Activated naive CD4-positive, alpha-beta T cell treated with anti-CD3 and anti-CD28 coated beads, Interleukin-2, amount 50 U/mL, for 24 hours (primary cell): ENCODE results near the gene SBNO2.

ENCODE experiments used
- H3K27ac Mint-ChIP-seq: one replicate; pipeline ENCODE4 v1.8.0; 2021; ENCODE audit warnings: mild to moderate bottlenecking, mixed read lengths
- H3K27me3 Mint-ChIP-seq: one replicate; pipeline ENCODE4 v1.8.0; 2021; ENCODE audit warnings: mixed read lengths
- H3K36me3 Mint-ChIP-seq: one replicate; pipeline ENCODE4 v1.8.0; 2021; ENCODE audit warnings: mixed read lengths
- H3K4me1 Mint-ChIP-seq: one replicate; pipeline ENCODE4 v1.8.0; 2021; ENCODE audit warnings: mixed read lengths
- H3K4me3 Mint-ChIP-seq: one replicate; pipeline ENCODE4 v1.8.0; 2021; ENCODE audit warnings: mild to moderate bottlenecking, mixed read lengths
- H3K9me3 Mint-ChIP-seq: one replicate; pipeline ENCODE4 v1.8.0; 2021; ENCODE audit warnings: mixed read lengths

SBNO2 gene

GRCh38 chr19:1105008-1105872 is 68.8 kb downstream of the SBNO2 start:
- H3K36me3 Mint-ChIP-seq = no peaks in the 10 kb centered on the region
- H3K4me3 Mint-ChIP-seq = peak overlapping the region; percentile 79
- H3K27me3 Mint-ChIP-seq = no peaks in the 10 kb centered on the region
- H3K9me3 Mint-ChIP-seq = no peaks in the 10 kb centered on the region
- H3K4me1 Mint-ChIP-seq = peaks cover 22% of the 10 kb centered on the region
- H3K27ac Mint-ChIP-seq = no peak overlapping the region

- H3K9me3 Mint-ChIP-seq = no peaks in the 10 kb centered on the region
- H3K27me3 Mint-ChIP-seq = no peaks in the 10 kb centered on the region
- H3K4me3 Mint-ChIP-seq = peak overlapping the region; percentile 79
- H3K27ac Mint-ChIP-seq = no peak overlapping the region
- H3K36me3 Mint-ChIP-seq = no peaks in the 10 kb centered on the region
- peaks cover 28% of the 10 kb centered on the region for H3K4me1 Mint-ChIP-seq
These were observed 69.6 kb downstream of the SBNO2 start for GRCh38 chr19:1104311-1105007.

- no peaks in the 10 kb centered on the region for H3K36me3 Mint-ChIP-seq
These were observed 70.3 kb downstream of the SBNO2 start, which contains the start of gene GPX4 for GRCh38 chr19:1103708-1104310. GPX4 (plus strand) TSS chr19:1103994; CDS start chr19:1104044, 50 bp downstream.

GRCh38 chr19:1103132-1103707 is 70.8 kb downstream of the SBNO2 start:
- Mint-ChIP-seq H3K4me1 (peaks cover 40% of the 10 kb centered on the region), H3K27me3 (no peaks in the 10 kb centered on the region), H3K9me3 (no peaks in the 10 kb centered on the region), H3K4me3 (peak overlapping the region; percentile 70), H3K36me3 (no peaks in the 10 kb centered on the region), H3K27ac (peak overlapping the region; percentile 85)

More at GRCh38 chr19:1103708-1104310, 70.3 kb downstream of the SBNO2 start, which contains the start of gene GPX4:
- Mint-ChIP-seq H3K27ac (peak within 1 kb of the TSS; percentile 85), H3K4me1 (peaks cover 34% of the 10 kb centered on the region), H3K9me3 (no peaks in the 10 kb centered on the region), H3K27me3 (no peaks in the 10 kb centered on the region), H3K4me3 (peak within 1 kb of the TSS; percentile 79)

GRCh38 chr19:1102407-1103131 is 71.5 kb downstream of the SBNO2 start:
- H3K9me3 Mint-ChIP-seq = no peaks in the 10 kb centered on the region
- peak overlapping the region; percentile 35 for H3K27ac Mint-ChIP-seq
- H3K27me3 Mint-ChIP-seq = no peaks in the 10 kb centered on the region
- peaks cover 46% of the 10 kb centered on the region for H3K4me1 Mint-ChIP-seq
- H3K36me3 Mint-ChIP-seq = no peaks in the 10 kb centered on the region
- H3K4me3 Mint-ChIP-seq = peak overlapping the region; percentile 70

- H3K36me3 Mint-ChIP-seq = no peaks in the 10 kb centered on the region
- H3K27me3 Mint-ChIP-seq = no peaks in the 10 kb centered on the region
- H3K9me3 Mint-ChIP-seq = no peaks in the 10 kb centered on the region
- peak overlapping the region; percentile 46 for H3K27ac Mint-ChIP-seq
- peak overlapping the region; percentile 55 for H3K4me3 Mint-ChIP-seq
- peaks cover 49% of the 10 kb centered on the region for H3K4me1 Mint-ChIP-seq
These were observed 72.8 kb downstream of the SBNO2 start for GRCh38 chr19:1101337-1101698.

GRCh38 chr19:1098177-1099051 is 75.7 kb downstream of the SBNO2 start:
- H3K27ac Mint-ChIP-seq = peak overlapping the region; percentile 89

GRCh38 chr19:1097810-1098176 is 76.3 kb downstream of the SBNO2 start:
- H3K4me3 Mint-ChIP-seq = no peak overlapping the region
- peak overlapping the region; percentile 80 for H3K27ac Mint-ChIP-seq
- H3K36me3 Mint-ChIP-seq = peaks cover 2% of the 10 kb centered on the region
- H3K4me1 Mint-ChIP-seq = peaks cover 63% of the 10 kb centered on the region
- no peaks in the 10 kb centered on the region for H3K27me3 Mint-ChIP-seq
- no peaks in the 10 kb centered on the region for H3K9me3 Mint-ChIP-seq

More at GRCh38 chr19:1098177-1099051, 75.7 kb downstream of the SBNO2 start:
- H3K36me3 Mint-ChIP-seq = peaks cover 2% of the 10 kb centered on the region
- H3K4me1 Mint-ChIP-seq = peaks cover 62% of the 10 kb centered on the region
- H3K9me3 Mint-ChIP-seq = no peaks in the 10 kb centered on the region
- no peak overlapping the region for H3K4me3 Mint-ChIP-seq
- H3K27me3 Mint-ChIP-seq = no peaks in the 10 kb centered on the region

GRCh38 chr19:1094978-1095701 is 78.9 kb downstream of the SBNO2 start, which contains the start of gene POLR2E:
POLR2E (minus strand) TSS chr19:1095375; CDS start chr19:1095315, 60 bp downstream.
- no peaks in the 10 kb centered on the region for H3K9me3 Mint-ChIP-seq
- H3K27me3 Mint-ChIP-seq = no peaks in the 10 kb centered on the region
- H3K4me3 Mint-ChIP-seq = peak within 1 kb of the TSS; percentile 92
- peak within 1 kb of the TSS; percentile 95 for H3K27ac Mint-ChIP-seq
- peaks cover 48% of the 10 kb centered on the region for H3K4me1 Mint-ChIP-seq
- H3K36me3 Mint-ChIP-seq = peaks cover 2% of the 10 kb centered on the region

GRCh38 chr19:1094655-1094977 is 79.5 kb downstream of the SBNO2 start:
- peak overlapping the region; percentile 92 for H3K4me3 Mint-ChIP-seq
- peaks cover 44% of the 10 kb centered on the region for H3K4me1 Mint-ChIP-seq
- no peaks in the 10 kb centered on the region for H3K9me3 Mint-ChIP-seq
- H3K27me3 Mint-ChIP-seq = no peaks in the 10 kb centered on the region
- peak overlapping the region; percentile 84 for H3K27ac Mint-ChIP-seq
- H3K36me3 Mint-ChIP-seq = peaks cover 2% of the 10 kb centered on the region

GRCh38 chr19:1093811-1094553 is 80.1 kb downstream of the SBNO2 start:
- peaks cover 2% of the 10 kb centered on the region for H3K36me3 Mint-ChIP-seq
- peak overlapping the region; percentile 84 for H3K27ac Mint-ChIP-seq

GRCh38 chr19:1093330-1093729 is 80.7 kb downstream of the SBNO2 start:
- Mint-ChIP-seq H3K36me3 (peaks cover 2% of the 10 kb centered on the region), H3K9me3 (no peaks in the 10 kb centered on the region), H3K4me3 (peak overlapping the region; percentile 92), H3K27ac (peak overlapping the region; percentile 70), H3K4me1 (peaks cover 33% of the 10 kb centered on the region), H3K27me3 (no peaks in the 10 kb centered on the region)

More at GRCh38 chr19:1093811-1094553, 80.1 kb downstream of the SBNO2 start:
- Mint-ChIP-seq H3K9me3 (no peaks in the 10 kb centered on the region), H3K27me3 (no peaks in the 10 kb centered on the region), H3K4me1 (peaks cover 38% of the 10 kb centered on the region), H3K4me3 (peak overlapping the region; percentile 92)

GRCh38 chr19:1091544-1092175 is 82.4 kb downstream of the SBNO2 start:
- Mint-ChIP-seq H3K27ac (no peak overlapping the region), H3K4me1 (peaks cover 36% of the 10 kb centered on the region)

More at GRCh38 chr19:1091544-1092175, 82.4 kb downstream of the SBNO2 start:
- Mint-ChIP-seq H3K9me3 (no peaks in the 10 kb centered on the region), H3K27me3 (no peaks in the 10 kb centered on the region), H3K36me3 (peaks cover 2% of the 10 kb centered on the region), H3K4me3 (no peak overlapping the region)
